Measurements from ENCODE around the gene SDK1.

DNA sequence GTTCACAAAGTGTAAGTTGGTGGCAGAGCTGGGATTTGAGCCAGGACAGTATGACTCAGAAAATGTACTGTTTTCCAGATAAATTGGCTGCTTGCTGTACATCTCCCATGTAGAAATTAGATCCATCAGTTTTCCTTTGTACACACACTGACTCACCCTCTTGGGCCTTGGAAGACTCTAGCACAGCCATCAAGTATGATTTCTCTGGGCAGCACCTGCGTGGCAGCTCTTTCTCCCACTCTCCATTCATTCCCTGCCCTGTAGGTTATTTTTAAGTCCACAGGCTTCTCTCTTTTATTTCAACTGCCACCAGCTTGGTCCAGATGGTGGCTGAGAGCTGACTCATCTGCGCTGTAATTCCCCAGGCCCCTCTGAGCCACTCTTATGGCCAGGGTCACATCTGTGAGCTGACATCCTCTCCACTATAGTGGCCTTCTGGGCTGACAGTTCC is 28.3 kb upstream of the SDK1 start:
- TF ChIP-seq, protein P1, sequence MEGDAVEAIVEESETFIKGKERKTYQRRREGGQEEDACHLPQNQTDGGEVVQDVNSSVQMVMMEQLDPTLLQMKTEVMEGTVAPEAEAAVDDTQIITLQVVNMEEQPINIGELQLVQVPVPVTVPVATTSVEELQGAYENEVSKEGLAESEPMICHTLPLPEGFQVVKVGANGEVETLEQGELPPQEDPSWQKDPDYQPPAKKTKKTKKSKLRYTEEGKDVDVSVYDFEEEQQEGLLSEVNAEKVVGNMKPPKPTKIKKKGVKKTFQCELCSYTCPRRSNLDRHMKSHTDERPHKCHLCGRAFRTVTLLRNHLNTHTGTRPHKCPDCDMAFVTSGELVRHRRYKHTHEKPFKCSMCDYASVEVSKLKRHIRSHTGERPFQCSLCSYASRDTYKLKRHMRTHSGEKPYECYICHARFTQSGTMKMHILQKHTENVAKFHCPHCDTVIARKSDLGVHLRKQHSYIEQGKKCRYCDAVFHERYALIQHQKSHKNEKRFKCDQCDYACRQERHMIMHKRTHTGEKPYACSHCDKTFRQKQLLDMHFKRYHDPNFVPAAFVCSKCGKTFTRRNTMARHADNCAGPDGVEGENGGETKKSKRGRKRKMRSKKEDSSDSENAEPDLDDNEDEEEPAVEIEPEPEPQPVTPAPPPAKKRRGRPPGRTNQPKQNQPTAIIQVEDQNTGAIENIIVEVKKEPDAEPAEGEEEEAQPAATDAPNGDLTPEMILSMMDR (IDR thresholded peaks at IDR 0.05; ENCODE audit: low read depth, low read length, missing input control) = no peak
- TF ChIP-seq, protein P2, sequence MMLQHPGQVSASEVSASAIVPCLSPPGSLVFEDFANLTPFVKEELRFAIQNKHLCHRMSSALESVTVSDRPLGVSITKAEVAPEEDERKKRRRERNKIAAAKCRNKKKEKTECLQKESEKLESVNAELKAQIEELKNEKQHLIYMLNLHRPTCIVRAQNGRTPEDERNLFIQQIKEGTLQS (IDR thresholded peaks at IDR 0.05) = no peak
- TF ChIP-seq TAF1 (conservative IDR thresholded peaks at IDR 0.05) (no peak), JUND (IDR thresholded peaks at IDR 0.05) (no peak), RAD21 (IDR thresholded peaks at IDR 0.05) (no peak)

Data from liver (tissue), 3 donors.